CD4-positive, alpha-beta T cell treated with Interleukin-15 for 1 hour (primary cell): ENCODE measurements around the gene FPGS.
A peak's percentile ranks its signal among the peaks of the same experiment; 100 is the strongest.
"Not testable (repeated sequence)": the region's sequence is repeated elsewhere in the genome, so short reads cannot be mapped to it uniquely, and the experiment has no call there.

Source experiments
- DNase-seq: peaks from one replicate; pipeline ENCODE4 v3.0.0-alpha.2; 2020

Gene FPGS

DNA sequence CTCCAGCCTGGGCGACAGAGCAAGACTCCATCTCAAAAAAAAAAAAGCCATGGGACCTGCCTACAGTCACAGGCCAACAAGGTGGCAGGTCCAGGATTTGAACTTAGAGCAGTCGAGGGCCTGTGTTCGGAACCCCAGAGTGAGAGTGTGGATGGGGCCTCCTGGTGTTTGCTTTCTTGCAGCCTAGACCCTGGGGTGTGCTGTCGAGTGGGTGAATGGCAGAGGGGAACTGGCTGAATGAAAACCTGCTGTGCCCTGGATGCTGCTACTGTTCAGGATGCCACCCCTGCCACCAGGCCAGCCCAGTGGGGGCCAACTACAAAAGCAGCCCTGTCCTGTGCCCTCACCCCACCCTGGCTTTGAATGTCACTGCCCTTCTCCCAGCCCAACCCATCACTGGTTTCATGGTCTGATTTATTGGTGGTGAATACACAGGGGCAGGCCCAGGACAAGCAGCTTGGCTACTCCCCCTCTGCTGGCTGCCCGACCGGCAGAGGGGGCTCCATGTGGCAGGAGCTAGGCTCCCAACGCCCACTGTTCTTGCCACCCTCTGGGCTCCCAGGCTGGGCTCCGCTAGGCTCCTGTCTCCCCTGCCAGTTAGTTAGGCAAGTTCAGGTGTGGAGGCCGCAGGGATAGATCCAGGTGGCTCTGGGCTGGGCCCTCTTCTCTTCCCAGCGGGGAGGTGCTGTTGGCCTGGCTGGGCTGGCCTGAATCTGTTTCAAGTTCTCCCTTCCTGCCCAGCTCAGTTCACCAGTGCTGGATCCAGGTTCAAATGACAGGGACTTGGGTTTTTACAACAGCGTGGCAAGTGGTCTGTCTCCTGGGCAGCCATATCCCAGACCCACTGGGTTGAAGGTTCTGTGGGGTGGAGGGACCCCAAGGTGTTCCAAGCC is 12.2 kb downstream of the FPGS start:
- DNase-seq, result no peak

DNA sequence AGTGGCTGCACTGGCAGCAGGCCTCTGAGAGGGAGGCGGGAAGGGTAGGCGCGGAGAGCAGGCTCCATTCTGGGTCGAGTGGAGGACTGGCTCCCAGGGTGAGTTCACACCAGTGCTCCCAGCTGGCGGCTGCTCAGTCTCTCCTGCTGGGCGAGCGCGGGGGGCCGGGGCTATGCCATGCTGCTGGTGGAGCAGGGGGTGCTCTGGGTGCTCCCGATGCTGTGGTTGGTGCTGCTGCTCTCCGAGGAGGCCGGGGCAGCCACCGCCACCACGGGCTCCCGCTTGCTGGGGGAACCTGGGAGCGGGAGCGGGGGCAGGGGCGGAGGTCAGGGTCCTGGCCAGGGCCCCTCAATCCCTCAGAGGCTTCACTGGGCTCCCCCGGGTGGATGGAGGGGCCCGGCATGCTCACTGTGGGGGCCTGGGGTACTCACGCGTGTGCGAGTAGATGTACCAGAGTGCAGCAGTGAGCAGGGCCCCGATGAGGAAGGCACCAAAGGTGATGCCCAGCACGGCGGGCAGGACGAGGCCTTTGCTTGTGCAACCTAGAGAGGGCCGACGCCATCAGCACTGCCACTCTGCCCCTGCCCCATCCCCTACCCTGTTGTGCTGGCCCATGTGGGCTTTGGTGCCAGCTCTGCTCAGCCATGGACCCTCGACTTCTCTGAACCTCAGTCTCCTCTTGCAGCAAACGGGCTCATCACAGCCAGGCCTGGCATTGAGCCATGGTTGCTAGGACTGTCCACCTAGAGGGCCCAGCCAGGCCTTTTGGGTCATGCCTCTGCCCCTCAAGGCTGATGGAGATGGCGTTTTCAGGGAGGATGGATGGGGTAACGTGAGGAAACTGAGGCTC is 13.1 kb downstream of the FPGS start:
- no peak for DNase-seq

DNA sequence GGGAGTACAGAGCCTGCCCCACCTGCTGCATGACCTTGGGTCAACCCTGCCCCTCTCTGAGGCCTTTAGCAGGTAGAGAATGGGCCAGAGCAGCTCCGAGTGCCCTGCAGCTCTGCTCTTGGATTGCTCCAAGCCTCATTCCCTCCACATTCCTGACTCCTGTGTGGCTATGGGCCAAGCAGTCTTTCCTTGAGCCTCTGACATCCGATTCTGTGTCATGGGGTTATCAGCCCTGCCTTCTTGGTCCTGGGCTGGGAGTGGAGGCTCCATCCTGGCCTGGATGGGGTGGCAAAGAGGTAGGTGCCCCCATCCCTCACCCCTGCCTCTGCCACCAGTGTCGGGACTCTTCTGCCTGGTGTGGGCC is 13.7 kb downstream of the FPGS start:
- no peak for DNase-seq

DNA sequence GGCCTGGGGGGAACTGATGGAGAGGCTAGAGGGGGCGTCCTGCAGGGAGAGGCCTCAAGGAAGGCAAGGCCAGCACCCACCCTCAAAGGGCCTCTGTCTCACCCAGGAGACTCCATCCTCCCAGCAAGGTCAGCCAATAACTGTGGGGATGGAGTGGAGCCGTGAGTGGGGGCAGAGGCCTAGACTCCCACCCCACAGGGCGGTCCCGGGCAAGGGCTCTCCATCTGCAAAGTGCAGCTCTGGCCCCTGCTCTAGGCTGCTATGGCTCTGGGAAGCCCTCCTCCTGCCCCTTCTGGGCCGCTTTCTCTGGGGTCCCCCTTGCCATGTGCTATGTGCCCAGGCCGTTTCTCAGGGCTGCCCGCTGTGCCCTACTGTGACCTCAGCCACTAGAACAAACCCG is 14.0 kb downstream of the FPGS start:
- no peak for DNase-seq

DNA sequence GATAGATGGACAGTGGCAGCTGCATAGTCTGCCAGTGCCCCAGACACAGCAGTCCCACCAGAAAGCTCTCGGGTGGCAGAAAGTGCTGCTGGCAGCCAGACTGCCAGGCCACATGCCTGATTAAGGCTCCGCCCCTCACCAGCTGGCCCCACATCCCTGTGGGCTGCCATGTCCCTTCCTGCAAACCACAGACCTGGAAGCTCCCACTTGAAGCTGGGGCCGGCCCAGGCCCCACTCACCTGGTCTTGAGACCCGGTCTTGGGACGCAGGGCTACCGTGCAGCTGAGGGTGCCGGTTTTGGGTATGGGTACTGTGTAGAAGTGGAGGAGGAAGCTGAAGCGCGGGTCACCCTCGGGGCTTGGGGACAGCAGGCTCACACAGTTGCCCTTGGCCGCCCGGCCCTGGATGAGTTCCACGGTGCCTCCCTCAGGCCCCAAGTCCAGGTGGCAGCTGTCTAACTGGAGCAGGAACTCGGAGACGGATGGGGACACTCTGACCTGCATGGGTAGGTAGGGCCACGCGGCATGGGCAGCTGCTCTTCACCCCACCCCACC is 15.3 kb downstream of the FPGS start:
- DNase-seq, result no peak

DNA sequence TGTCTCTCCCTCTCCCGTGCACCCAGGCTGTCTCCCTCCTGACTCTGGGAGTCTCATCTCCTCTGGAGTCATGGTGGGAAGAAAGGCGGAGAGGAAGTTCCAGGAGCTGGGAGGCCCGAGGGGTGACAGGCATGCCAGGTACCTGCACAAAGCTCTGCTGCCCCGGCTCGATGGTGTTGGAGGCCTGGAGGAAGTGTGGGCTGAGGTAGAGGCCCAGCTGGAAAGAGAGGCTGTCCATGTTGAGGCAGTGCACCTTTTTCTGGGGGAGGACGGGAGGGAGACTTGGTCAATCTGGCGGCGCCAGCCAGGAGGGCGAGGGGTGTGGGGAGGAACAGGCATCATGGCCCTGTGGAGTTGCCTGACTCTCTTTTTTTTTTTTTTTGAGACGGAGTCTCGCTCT is 15.9 kb downstream of the FPGS start:
- DNase-seq, result no peak

DNA sequence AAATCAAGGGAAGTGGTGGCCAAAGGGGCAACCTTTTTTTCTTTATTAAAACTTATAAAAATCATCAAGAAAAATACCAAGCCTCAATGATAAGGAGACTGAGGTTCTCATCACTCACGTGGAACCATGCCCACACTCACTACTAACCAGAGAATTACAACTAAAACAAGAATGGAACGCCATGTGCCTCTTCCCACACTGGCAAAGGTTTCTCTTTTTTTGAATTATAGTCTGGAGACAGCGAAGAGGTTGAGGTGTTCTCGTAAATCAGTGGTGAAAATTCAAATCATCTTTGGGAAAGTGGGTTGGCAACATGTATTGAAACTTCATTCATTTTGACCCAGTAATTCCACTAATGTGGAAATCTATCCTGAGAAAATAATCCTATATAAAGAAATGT is 19.4 kb downstream of the FPGS start:
- DNase-seq, result no peak

DNA sequence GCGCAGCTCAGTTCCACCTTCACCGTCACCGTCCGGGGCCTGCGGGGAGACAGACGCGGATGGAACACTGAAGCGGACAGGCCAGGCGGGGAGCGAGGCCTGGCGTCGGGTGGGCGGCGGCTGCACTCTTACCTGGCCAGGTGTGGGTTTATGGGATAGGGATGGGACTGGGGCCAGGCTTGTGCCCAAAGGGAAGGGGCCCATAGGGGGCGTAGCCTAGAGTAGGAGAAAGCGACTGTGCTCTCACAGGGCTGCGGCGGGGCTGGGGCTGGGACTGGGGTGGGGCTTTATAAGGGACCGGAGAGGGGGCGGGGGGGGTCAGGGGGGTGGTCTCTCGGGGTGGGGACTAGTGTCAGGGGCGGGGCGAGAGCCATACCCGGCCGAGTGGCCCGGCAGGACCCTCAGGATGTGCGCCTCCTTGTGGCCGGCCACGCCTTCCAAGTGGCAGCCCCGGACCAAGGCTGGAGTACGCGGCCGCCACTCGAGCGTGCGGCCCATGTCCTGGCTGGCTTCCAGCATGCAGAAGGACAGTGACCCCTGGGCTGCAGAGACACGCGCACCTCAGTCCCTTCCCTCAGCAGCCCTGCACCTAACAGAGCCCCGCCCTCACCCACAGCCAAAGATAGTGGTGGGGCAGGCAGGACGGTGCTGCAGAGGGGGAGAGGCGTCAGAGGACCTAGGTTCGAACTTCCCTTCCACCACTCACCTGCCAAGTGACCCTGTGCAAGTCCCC is 22.8 kb downstream of the FPGS start:
- DNase-seq, result no peak

DNA sequence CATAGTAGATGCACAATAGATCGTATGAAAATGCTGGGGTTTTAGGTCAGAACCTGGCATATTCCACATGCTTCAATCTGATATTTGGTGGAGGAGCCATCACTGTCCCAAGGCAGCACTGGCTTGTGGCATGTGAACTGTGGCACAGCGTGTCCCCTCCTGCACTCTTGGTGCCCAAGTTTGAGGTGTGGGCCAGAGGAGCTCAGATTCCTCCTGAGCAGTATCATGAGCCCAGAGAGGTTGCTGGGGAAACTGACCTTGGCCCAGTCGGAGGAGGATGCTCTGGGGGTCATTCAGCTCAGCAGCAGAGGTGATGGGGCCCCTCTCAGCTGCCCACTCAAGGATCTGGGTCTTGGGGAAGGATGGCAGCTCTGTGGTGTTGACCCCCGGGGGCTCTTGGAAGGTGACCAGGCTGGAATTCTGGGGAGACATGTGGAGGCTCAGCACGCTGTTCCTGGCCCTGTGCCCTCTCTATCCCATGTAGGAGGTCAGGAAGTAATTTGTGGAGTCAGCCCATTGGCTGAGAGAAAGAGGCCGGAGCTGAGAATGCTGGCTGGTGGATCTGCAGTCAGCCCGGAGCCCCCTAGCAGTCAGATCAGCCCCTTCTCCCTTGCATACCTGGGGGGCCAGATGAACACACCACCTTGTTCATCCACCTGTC is 23.7 kb downstream of the FPGS start:
- DNase-seq, result no peak

DNA sequence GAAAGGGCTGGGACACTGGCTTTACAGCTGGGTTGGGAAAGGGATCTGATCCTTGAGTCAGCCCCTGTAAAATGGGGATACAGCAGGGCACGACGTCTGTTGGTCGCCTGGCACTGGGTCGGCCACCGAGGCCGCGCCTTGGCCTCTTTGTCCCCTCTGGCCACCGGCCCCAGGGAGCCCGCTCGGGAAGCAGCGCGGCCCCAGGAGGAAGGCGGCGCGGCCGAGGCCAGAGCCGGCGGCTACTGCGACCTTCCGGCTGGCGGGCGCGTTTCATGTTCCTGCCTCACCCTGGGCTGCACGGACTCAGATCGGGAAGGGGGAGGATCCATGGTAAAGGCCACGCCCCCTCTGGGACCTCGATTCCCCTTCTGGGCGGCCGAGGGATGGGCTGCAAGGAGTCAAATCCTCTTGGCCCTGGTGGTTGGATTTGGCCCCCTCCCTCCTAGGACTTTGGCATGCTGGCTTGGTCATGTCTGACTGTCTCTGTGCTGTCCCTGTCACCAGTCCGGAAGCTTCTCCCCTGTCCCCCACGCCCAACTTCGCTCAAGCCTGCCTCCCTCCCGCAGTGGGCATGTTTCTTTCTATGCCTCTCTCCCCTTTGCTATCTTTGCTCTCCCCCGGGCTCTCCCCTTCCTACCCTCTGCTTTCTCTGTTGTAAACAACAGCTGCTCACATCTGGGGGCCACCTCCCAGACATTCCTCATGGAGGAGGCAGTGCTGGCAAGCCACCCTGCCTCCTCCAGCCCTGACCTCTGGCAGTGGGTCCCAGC is 25.8 kb downstream of the FPGS start:
- peak; percentile 25 for DNase-seq

DNA sequence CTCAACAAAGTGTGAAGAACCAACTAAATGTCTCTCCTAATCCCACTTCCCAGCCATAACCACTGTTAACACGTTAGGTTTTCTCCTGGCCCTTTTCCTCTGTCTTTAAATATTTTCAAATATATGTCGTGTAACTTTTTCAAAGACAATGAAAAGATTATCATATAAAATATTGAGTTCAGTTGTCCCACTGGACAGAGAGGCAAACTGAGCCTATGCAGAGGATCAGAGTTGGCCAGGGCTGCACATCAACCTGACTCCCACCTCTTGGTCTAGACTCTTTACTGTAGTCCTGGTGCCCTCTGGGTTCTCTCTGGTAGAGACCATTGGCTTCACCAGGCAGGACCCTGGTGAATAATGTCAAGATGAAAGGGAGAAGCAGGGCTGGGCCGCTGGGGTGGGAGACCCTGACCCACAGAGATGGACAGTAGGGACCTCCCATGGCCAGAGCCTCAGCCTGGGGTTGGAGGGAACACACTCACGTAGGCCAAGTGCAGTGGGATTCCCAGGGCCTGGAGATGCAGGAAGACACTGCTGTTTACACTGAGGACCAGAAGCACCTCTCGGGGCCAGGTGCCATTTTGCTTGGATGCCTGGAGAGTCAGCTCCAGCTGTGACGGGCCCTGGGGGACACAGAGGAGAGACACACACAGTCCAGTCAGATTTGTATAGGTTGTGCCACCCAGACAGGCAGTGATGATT is 26.7 kb downstream of the FPGS start:
- no peak for DNase-seq

DNA sequence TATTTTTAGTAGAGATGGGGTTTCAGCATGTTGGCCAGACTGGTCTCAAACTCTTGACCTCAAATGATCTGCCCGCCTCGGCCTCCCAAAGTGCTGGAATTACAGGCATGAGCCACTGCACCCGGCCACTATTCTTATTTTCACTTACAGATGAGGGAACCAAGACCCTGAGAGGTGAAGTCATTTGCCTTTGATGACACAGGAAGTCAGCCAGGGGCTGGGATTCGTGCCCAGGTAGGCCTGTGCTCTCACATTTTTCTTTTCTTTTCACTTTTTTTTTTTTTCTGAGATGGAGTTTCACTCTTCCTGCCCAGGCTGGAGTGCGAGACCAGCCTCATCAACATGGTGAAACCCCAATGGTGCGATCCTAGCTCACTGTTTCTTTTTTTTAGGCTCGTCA is 29.6 kb downstream of the FPGS start:
- no peak for DNase-seq

DNA sequence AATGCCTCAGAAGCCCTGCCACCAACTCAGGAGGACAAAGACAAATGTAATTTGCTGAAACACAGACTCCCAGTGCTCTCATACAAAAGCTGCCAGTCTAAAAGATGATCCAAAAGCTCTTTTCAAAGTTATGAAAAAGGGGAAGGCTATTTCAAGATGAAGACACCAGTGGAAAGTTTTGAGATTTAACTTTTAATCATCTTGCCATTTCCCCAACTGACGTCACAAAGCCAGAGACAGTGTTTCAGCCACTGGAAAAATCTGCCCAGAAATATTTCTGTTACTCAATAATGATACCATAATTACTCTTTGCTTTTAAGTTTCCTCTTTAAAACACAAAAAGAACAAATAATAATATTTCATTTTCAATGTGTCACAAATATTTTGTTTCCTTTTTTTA is 30.9 kb downstream of the FPGS start:
- DNase-seq, result peak; percentile 27

DNA sequence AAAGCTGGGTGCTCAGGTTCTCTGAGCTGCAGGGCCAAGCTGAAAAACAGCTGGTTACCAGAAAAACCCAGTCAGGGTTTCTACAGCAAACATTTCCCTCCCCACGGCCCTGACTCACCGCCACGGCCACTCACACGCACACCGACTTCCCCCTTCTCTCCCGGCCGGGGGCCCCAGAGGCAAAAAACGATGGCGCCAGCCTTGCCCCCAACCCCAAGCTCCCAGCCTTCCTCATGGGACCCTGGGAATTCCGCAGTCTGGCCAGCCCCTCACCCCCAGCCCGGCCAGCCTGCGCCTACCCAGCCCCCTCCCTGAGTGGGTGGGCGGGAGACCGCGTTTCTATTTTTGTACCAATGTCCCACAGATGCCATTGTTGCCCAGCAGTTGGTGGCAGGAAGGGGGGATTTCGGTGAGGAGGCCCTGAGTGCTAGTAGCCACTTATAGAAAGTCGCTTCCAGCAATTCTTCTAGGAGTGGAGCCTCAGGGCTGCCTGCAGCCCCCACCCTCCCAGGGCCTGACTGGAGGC is 33.4 kb downstream of the FPGS start:
- DNase-seq, result peak; percentile 72

DNA sequence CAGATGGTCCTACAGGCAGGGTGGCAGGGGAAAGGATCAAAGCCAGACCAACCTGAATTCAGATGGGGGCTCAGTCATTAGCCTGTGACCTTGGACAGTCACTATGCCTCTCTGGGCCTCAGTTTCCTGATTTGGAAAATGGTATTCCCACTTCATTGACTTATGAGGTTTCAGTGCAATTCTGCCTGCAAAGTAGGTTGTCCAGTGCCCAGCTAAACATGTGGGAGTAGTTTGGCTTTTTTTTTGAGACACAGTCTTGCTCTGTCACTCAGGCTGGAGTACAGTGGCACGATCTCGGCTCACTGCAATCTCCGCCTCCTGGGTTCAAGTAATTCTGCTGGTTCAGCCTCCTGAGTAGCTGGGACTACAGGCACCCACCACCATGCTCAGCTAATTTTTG is 33.9 kb downstream of the FPGS start:
- not testable (repeated sequence) for DNase-seq

DNA sequence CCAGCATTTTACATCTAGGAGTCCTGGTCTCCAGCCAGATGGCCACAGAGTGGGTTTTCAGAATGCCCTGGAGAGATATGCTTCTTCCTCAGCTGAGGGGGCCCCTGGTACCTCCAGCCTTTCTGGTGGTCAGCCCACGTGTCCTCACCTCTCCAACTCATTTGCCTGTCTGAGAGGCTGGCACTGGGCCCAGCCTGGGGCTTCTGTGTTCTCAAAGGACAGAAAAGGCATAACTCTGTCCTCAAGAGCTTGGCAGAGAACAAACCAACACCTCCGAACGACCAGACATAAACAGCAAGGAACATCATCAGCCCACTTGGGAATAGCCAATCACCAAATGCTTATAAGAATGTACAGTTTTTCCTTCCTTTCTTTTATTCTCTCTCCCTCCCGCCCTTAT is 34.7 kb downstream of the FPGS start:
- DNase-seq, result no peak

DNA sequence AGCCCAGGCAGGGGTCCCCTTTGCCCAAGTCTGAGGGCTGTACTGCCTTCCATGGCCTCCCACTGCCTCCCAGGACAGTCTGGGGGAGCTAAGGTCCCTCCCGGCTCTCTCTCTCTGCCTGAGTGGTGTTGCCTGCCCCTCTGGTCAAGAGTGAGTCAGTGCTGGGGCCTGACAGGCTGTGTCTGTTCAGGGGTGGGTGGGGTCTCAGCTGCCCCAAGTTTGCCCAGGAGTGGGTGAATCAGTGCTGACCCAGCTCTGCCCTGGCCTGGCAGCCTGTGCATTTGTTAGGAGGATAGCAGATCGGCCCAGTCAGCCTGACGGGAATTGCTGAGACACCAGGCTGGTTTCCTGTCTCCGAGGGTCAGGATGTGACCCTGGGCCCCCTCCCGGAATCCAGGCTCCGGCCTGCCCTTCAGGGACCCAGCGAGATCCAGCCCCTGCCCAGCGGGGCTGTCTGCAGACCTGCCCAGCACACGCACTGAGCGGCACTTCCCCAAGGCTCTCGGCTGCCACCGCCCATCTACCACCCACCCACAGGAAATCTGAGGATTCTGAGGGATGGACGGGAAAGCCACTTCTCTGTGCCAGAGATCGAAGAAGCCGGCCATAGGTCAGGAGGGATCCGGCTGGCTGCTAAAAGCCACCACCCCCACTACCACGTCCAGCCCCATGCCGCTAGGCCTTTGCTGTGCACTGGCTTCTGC is 35.8 kb downstream of the FPGS start:
- DNase-seq, result peak; percentile 71

DNA sequence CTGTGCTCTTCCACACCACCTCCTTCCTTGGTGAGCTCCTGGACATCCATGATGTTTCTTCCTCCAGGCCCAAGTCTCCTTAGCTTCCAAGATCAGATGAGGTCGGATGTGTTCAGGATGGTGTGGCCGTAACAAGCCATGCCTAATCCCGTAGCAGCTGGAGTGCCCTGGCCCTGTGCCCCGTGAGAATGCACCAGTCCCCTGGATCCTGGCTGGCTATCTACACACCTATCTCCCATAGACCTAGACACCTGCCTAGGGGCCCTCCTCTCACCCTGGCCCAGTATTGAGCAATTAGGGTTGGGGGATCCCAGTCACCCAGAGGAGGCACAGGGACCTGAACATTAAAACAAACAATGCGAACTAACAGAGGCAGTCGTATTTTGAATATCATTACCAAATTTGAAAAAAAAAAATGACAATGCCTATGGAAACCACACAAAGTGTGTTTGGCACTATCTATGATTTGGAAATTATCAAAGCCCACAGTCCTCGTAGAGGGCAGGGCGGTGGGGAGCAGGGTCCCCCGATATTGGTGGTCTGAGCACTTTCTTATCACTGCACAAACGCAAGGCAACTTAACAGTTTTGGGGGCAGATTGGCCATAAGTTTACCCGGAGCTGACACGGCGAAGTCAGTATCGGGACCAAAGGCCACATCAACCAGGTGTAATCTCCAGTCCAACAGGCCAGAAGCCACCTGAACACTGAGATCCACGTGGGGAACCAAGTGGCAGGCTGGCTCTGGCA is 38.6 kb downstream of the FPGS start:
- DNase-seq, result no peak

DNA sequence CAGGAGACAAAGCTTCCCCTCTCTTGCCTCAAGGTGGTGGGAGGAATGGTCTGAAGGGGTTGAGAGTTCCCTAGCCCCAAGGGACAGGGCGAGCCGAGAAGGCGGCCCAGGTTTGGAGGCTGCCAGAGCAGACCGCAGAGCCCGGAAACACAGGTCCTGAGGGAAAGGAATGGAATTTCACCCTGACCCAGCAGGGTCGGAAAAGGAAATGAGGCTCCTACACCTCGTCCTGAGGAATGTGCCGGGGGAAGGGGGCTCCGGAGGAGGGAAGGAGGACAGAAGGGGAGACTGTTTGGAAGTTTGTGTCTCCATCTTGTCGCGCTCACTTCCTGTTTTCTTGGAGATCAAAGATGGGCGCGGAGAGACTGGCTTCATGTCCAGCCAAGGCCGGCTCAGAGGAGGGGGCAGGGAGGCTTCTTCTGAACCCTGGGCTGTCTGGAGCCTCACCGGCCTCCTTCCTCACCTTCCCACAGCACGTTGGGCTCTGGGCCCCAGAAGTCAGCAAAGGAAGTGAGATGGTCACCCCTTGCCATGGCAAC is 42.2 kb downstream of the FPGS start:
- DNase-seq, result no peak
